Stimulated activated CD4-positive, alpha-beta T cell treated with anti-CD3 and anti-CD28 coated beads, TNF-alpha, amount 100 ng/mL, for 48 hours (primary cell): ENCODE measurements around the gene ANKRD30BL.
"Not testable (repeated sequence)": the region's sequence is repeated elsewhere in the genome, so short reads cannot be mapped to it uniquely, and the experiment has no call there.

Experiments used
- DNase-seq, 3 donors: peaks; one replicate each; pipeline ENCODE4 v3.0.0-alpha.2; 2020; ENCODE audit warnings: low read depth in 3 of 3

The ANKRD30BL gene

GRCh38 chr2:132161161-132162124 is at the start of gene ANKRD30BL:
TSS of gene ANKRD30BL (minus strand) at chr2:132161952. CDS start at chr2:132161705, 247 bp downstream.
- DNase-seq = not testable (repeated sequence)

- DNase-seq = not testable (repeated sequence)
These were observed 41.1 kb upstream of the ANKRD30BL start for GRCh38 chr2:132202866-132203265.

- not testable (repeated sequence) for DNase-seq
These were observed 31.1 kb upstream of the ANKRD30BL start for GRCh38 chr2:132192854-132193253.

GRCh38 chr2:132167100-132167499 is 5.3 kb upstream of the ANKRD30BL start:
- DNase-seq = not testable (repeated sequence)

- not testable (repeated sequence) for DNase-seq
These were observed 441 bp upstream of the ANKRD30BL start for GRCh38 chr2:132162125-132162660.

- DNase-seq = peak in 2 of 3 donors; percentile 19 to 26
These were observed 15.0 kb downstream of the ANKRD30BL start for GRCh38 chr2:132146774-132147173.
